ENCODE data around the gene ZSCAN12.
"Not testable (repeated sequence)": the region's sequence is repeated elsewhere in the genome, so short reads cannot be mapped to it uniquely, and the experiment has no call there.

The ZSCAN12 gene

GRCh38 chr6:28410767-28411166 lies 11.2 kb upstream of the ZSCAN12 start:
- Mint-ChIP-seq H3K9me3 (no peaks in the 10 kb centered on the region), H3K27me3 (peaks cover 11% of the 10 kb centered on the region), H3K27ac (no peak overlapping the region), H3K4me3 (no peak overlapping the region), H3K4me1 (ENCODE audit: low read depth) (no peaks in the 10 kb centered on the region), H3K36me3 (ENCODE audit: low read depth) (no peaks in the 10 kb centered on the region)
- intact Hi-C loops (cut with micrococcal nuclease): no loop called here

GRCh38 chr6:28408076-28408802 lies 8.7 kb upstream of the ZSCAN12 start:
- H3K27ac Mint-ChIP-seq: no peak overlapping the region
- no peak overlapping the region for H3K4me3 Mint-ChIP-seq
- H3K36me3 Mint-ChIP-seq (ENCODE audit: low read depth): no peaks in the 10 kb centered on the region

DNA sequence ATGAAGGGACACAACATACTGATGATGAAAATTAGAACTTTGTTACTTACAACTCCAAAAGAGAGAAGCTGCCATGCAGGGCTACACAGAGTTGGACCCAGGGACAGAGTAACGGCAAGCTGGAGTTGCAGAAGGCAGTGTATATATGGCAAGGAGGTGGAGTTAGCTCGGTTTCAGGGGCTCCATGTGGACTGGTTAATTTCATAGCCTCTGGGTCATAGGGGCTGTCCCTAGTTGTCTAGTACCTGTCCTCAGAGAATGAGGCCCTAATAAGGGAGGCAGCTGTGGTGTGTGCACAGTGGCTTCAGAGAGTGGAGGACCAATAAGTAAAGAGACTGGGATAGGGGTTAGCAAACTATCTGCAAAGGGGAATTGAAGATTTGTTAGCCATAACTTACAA lies 7.9 kb upstream of the ZSCAN12 start:
- no peaks in the 10 kb centered on the region for H3K36me3 Mint-ChIP-seq (ENCODE audit: low read depth)

More at GRCh38 chr6:28408076-28408802, 8.7 kb upstream of the ZSCAN12 start:
- intact Hi-C loops (cut with micrococcal nuclease): no loop called here
- Mint-ChIP-seq H3K27me3 (peaks cover 20% of the 10 kb centered on the region), H3K9me3 (no peaks in the 10 kb centered on the region), H3K4me1 (ENCODE audit: low read depth) (no peaks in the 10 kb centered on the region)

DNA sequence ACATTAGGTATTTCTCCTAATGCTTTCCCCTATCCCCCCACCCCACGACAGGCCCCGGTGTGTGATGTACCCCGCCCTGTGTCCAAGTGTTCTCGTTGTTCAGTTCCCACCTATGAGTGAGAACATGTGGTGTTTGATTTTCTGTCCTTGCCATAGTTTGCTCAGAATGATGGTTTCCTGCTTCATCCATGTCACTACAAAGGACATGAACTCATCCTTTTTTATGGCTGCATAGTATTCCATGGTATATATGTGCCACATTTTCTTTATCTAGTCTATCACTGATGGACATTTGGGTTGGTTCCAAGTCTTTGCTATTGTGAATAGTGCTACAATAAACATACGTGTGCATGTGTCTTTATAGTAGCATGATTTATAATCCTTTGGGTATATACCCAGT lies 4.4 kb upstream of the ZSCAN12 start:
- H3K4me3 Mint-ChIP-seq, H3K27ac Mint-ChIP-seq: not testable (repeated sequence)
- H3K27me3 Mint-ChIP-seq: peaks cover 42% of the 10 kb centered on the region

More for the DNA sequence above, 7.9 kb upstream of the ZSCAN12 start:
- Mint-ChIP-seq H3K27ac (no peak overlapping the region), H3K9me3 (no peaks in the 10 kb centered on the region), H3K27me3 (peaks cover 27% of the 10 kb centered on the region), H3K4me1 (ENCODE audit: low read depth) (no peaks in the 10 kb centered on the region), H3K4me3 (no peak overlapping the region)
- intact Hi-C loops (cut with micrococcal nuclease): no loop called here

GRCh38 chr6:28402197-28402596 lies 2.6 kb upstream of the ZSCAN12 start:
- Mint-ChIP-seq H3K27me3 (peaks cover 39% of the 10 kb centered on the region), H3K36me3 (ENCODE audit: low read depth) (peaks cover 10% of the 10 kb centered on the region), H3K9me3 (no peaks in the 10 kb centered on the region), H3K4me1 (ENCODE audit: low read depth) (peaks cover 20% of the 10 kb centered on the region), H3K27ac (no peak overlapping the region), H3K4me3 (no peak overlapping the region)
- intact Hi-C loops (cut with micrococcal nuclease): no loop called here

More for the DNA sequence above, 4.4 kb upstream of the ZSCAN12 start:
- H3K9me3 Mint-ChIP-seq; H3K36me3 Mint-ChIP-seq (ENCODE audit: low read depth); intact Hi-C loops (cut with micrococcal nuclease): not testable (repeated sequence)
- H3K4me1 Mint-ChIP-seq (ENCODE audit: low read depth): peaks cover 12% of the 10 kb centered on the region

DNA sequence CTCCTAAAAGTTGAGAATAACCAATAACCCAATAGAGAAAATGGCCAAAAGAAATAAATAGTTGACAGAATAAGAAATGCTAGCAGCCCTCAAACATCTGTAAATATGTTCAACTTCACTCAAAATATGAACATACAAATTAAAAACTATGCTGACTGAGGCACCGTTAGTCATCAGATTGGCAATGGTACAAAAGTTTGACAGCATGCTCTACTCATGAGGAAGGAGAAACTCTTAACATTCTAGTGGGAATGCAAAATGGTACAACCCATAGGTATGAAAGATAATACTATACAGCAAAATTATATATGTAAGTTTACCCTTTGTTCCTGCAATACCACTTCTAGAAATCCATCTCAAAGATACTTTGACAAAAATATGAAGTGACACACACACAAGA lies 1.6 kb upstream of the ZSCAN12 start:
- intact Hi-C loops (cut with micrococcal nuclease): no loop called here
- H3K27me3 Mint-ChIP-seq: peaks cover 39% of the 10 kb centered on the region
- H3K4me3 Mint-ChIP-seq: no peak overlapping the region
- H3K27ac Mint-ChIP-seq: no peak overlapping the region
- no peaks in the 10 kb centered on the region for H3K9me3 Mint-ChIP-seq
- peaks cover 11% of the 10 kb centered on the region for H3K36me3 Mint-ChIP-seq (ENCODE audit: low read depth)
- peaks cover 30% of the 10 kb centered on the region for H3K4me1 Mint-ChIP-seq (ENCODE audit: low read depth)

GRCh38 chr6:28400122-28400451 lies 540 bp upstream of the ZSCAN12 start:
- peak overlapping the region; percentile 82 for H3K27ac Mint-ChIP-seq
- H3K4me1 Mint-ChIP-seq (ENCODE audit: low read depth): peaks cover 38% of the 10 kb centered on the region
- H3K27me3 Mint-ChIP-seq: peaks cover 33% of the 10 kb centered on the region
- H3K4me3 Mint-ChIP-seq: peak overlapping the region; percentile 87
- no peaks in the 10 kb centered on the region for H3K9me3 Mint-ChIP-seq
- H3K36me3 Mint-ChIP-seq (ENCODE audit: low read depth): peaks cover 19% of the 10 kb centered on the region
- intact Hi-C loops (cut with micrococcal nuclease): no loop called here

DNA sequence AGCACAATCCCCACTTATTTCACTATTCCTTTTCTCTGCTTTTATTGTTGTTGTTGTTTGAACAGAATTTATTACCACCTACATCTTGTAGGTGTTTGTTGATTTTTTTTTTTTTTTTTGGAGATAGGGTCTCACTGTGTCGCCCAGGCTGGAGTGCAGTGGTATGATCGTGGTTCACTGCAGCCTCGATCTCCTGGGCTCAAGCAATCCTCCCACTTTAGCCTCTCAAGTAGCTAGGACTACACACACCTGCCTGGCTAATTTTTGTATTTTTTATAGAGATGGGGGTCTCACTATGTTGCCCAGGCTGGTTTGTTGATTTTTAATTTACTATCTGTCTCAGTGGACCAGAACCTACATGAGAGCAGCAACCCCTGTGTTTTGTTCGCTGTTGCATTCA lies 3.6 kb downstream of the ZSCAN12 start:
- H3K9me3 Mint-ChIP-seq: no peaks in the 10 kb centered on the region
- H3K27me3 Mint-ChIP-seq: peaks cover 7% of the 10 kb centered on the region
- intact Hi-C loops (cut with micrococcal nuclease): no loop called here
- H3K4me1 Mint-ChIP-seq (ENCODE audit: low read depth): peaks cover 39% of the 10 kb centered on the region
- no peak overlapping the region for H3K4me3 Mint-ChIP-seq
- no peak overlapping the region for H3K27ac Mint-ChIP-seq
- H3K36me3 Mint-ChIP-seq (ENCODE audit: low read depth): peaks cover 51% of the 10 kb centered on the region

DNA sequence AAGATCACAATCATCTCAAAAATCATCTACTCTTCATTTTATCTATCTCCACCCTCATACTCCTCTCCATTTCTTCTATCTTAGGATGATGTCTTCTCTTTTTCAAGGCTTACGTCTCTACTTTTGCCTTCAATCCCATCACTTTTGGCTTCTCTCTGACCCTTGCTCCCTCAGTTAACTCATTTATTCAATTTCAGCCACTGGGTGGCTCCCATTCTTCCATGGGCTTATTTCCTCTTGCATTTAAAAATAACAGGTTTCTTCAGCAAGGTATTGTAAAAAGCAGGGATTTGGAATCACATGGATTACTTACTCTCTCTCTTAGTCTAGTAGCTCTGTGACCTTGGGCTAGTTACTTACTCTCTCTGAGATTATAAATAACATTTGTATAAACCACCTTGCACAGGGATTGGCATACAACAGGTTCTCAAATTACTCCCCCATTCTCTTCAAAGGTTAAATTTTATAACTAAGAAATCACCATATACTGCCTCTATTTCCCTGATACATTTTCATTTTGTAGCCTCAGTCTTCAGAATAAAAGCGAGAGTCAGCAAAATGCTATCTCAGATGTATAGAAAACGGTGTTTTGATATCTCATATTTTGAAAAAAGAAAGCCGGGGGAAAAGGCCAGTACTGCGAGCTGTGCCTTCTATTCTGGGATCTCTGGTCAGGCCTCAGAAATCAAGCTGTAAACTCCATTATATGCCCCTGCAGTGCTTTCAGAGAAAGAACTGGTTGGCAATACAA lies 5.5 kb downstream of the ZSCAN12 start:
- H3K4me1 Mint-ChIP-seq (ENCODE audit: low read depth): peaks cover 28% of the 10 kb centered on the region

DNA sequence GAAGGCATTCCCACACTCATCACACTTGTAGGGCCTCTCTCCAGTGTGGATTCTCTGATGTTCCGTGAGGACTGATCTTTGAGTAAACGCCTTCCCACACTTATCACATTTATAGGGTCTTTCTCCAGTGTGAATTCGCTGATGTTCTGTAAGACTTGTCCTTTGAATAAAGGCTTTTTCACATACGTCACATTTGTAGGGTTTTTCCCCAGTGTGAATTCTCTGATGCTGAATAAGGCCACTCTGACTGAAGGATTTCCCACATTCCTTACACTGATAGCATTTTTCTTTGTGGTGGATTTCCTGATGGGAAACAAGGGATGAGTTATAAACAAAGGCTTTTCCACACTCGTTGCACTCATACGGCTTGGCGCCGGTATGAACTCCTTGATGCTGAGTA lies 8.9 kb downstream of the ZSCAN12 start:
- Mint-ChIP-seq H3K9me3 (no peaks in the 10 kb centered on the region), H3K4me3 (no peak overlapping the region), H3K27me3 (no peaks in the 10 kb centered on the region), H3K4me1 (ENCODE audit: low read depth) (peaks cover 7% of the 10 kb centered on the region), H3K27ac (no peak overlapping the region), H3K36me3 (ENCODE audit: low read depth) (peaks cover 59% of the 10 kb centered on the region)
- intact Hi-C loops (cut with micrococcal nuclease): no loop called here

More for the DNA sequence above, 5.5 kb downstream of the ZSCAN12 start:
- no peak overlapping the region for H3K4me3 Mint-ChIP-seq
- H3K27me3 Mint-ChIP-seq: no peaks in the 10 kb centered on the region
- H3K9me3 Mint-ChIP-seq: no peaks in the 10 kb centered on the region
- H3K36me3 Mint-ChIP-seq (ENCODE audit: low read depth): peaks cover 66% of the 10 kb centered on the region
- H3K27ac Mint-ChIP-seq: no peak overlapping the region
- intact Hi-C loops (cut with micrococcal nuclease): no loop called here

DNA sequence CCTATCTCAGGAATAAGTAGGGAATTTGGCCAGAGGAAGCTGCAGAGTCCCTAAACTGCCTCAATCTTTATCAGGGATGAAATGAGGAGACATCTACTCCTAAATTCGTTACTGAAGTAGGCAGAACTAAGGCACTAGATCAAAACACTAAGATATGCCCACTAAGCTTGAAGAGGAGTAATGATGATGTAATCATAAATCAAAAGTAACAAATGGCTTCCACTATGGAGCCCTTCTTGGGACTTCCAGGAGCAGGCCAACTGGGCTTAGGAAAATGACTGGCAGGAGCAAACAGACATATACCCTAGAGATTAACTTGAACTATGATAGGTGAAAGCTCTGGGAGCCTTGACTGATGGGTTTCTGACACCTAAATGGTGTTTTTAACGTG lies 15.4 kb downstream of the ZSCAN12 start:
- no peaks in the 10 kb centered on the region for H3K9me3 Mint-ChIP-seq
- peaks cover 42% of the 10 kb centered on the region for H3K36me3 Mint-ChIP-seq (ENCODE audit: low read depth)
- H3K4me1 Mint-ChIP-seq (ENCODE audit: low read depth): peaks cover 18% of the 10 kb centered on the region
- H3K4me3 Mint-ChIP-seq: no peak overlapping the region
- H3K27me3 Mint-ChIP-seq: no peaks in the 10 kb centered on the region
- intact Hi-C loops (cut with micrococcal nuclease): no loop called here
- no peak overlapping the region for H3K27ac Mint-ChIP-seq

DNA sequence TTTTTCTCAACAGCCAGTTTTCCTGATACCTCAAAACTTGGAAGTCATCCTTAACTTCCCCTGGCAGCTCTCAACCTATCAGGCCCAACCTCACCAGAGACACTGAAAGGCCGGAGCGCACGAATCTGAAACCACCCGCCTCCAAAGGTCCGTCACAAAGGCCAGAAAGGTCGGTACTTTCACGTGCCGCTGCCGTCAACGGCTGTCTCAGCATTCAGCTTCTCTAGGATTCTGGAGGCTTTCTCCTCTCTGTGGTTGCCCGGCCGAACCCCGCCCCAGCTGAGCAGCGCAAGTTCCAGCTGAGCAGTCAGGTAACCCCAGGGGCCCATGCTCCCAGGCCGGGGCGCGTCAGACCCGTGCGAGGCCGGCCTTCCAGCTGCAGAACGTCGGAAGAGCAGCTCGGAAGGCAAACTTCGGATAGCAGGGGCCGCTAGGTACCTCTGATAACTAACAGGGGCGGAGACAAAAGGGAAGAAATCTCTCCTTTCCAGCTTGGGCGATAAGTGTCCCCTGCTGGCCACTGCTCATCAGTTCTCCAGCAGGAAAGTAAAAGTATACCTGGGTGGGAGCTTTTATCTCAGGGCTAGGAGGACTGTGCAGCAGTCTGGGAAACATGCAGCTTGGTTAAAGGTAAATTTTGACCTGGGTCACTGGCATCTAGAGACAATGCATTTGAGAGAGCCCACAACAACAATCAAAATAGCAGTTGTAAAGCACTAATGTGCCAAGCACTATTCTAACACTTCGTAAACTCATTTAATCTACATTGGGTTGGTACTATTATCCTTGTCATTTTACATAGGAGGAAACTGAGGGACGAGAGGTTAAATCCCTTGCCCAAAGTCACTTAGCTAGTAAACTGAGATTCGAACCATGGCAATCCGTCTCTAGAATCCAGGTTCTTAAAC lies 16.1 kb downstream of the ZSCAN12 start:
- intact Hi-C loops (cut with micrococcal nuclease): no loop called here

DNA sequence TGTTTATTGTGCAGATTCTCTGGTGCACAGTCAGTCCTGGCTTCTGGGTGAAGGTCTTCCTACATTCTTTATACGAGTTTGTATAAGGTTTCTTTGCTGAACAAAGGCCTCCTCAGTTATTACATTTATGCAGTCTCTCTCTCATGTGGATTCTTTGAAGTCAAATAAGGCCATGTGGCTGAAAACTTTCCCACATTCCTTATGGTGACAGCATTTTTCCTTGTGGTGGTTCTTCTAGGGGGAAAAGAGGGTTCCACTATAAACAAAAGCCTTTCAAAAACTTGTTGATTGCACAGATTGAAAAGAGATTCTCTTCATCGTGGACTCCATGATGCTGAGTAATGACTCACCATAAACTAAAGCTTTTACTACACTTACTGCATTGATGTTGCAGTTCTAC lies 19.2 kb downstream of the ZSCAN12 start:
- Mint-ChIP-seq H3K4me3 (no peak overlapping the region), H3K27ac (no peak overlapping the region), H3K36me3 (ENCODE audit: low read depth) (peaks cover 43% of the 10 kb centered on the region), H3K27me3 (no peaks in the 10 kb centered on the region), H3K9me3 (no peaks in the 10 kb centered on the region), H3K4me1 (ENCODE audit: low read depth) (peaks cover 23% of the 10 kb centered on the region)
- intact Hi-C loops (cut with micrococcal nuclease): no loop called here

More for the DNA sequence above, 16.1 kb downstream of the ZSCAN12 start:
- no peaks in the 10 kb centered on the region for H3K27me3 Mint-ChIP-seq
- peak overlapping the region; percentile 97 for H3K27ac Mint-ChIP-seq
- H3K9me3 Mint-ChIP-seq: no peaks in the 10 kb centered on the region
- peaks cover 42% of the 10 kb centered on the region for H3K36me3 Mint-ChIP-seq (ENCODE audit: low read depth)
- peak overlapping the region; percentile 92 for H3K4me3 Mint-ChIP-seq
- peaks cover 18% of the 10 kb centered on the region for H3K4me1 Mint-ChIP-seq (ENCODE audit: low read depth)

DNA sequence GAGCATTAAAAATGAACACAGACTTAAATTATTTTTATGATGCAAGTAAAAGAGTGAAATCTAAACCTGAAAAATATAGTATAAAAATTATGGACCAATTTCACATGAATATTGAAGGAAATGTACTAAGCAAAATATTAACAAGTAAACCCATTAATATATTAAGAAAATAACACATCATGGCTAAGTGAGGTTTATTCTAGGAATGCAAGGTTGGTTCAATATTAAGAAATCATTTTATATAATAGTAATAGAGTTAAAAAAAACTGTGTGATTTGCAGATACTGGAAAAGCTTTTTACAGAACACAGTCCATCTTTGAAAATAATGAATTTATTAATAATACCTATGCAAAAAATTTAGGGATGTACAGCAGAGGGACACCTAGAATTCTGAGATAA lies 20.9 kb downstream of the ZSCAN12 start:
- peaks cover 43% of the 10 kb centered on the region for H3K36me3 Mint-ChIP-seq (ENCODE audit: low read depth)
- no peak overlapping the region for H3K27ac Mint-ChIP-seq
- no peaks in the 10 kb centered on the region for H3K27me3 Mint-ChIP-seq
- H3K4me3 Mint-ChIP-seq: no peak overlapping the region
- no peaks in the 10 kb centered on the region for H3K9me3 Mint-ChIP-seq
- intact Hi-C loops (cut with micrococcal nuclease): no loop called here
- peaks cover 22% of the 10 kb centered on the region for H3K4me1 Mint-ChIP-seq (ENCODE audit: low read depth)
